Measurements from ENCODE around the gene SLC11A1. TPM values are rescaled to one million over a fixed set of nuclear protein-coding genes. Genes with fewer than 3 reads are reported as not detected.

Gene SLC11A1
- total RNA-seq, 1 experiment from 2014 or later = 0.33 TPM

DNA sequence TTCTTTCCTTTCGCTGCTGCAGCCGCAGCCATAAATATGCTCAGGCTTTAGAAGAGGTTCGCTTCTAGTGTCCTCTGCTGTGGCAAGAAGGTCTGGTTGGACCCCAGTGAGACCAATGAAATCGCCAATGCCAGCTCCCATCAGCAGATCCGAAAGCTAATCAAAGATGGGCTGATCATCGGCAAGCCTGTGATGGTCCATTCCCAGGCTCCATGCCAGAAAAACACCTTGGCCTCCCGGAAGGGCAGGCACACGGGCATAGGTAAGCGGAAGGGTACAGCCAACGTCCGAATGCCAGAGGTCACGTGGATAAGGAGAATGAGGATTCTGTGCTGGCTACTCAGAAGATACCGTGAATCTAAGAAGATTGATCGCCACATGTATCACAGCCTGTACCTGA, 28.0 kb upstream of the SLC11A1 start:
- BruUV-seq (replicated peaks) = no TSS peak

DNA sequence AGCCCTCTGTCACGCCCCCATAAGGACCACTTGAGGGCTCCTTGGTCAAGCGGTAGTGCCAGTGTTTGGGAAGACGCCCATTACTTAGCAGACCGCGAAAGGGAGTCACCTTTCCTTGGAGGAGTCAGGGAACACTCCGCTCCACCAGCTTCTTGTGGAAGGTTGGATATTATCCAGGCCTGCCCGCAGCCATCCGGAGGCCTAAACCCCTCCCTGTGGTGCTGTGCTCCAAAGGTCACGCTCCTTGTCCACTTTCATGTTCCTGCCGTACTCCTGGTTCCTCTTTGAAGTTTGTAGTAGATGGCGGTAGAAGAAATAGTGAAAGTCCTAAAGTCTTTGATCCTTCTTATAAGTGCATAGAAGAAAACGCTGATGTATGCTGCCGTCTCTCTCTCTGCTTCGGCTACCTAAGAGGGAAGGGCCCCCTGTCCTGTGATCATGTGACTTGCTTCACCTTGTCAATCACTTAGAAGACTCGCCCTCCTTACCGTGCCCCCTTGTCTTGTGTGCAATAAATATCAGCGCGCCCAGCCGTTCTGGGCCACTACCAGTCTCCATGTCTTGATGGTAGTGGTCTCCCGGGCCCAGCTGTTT, 27.1 kb upstream of the SLC11A1 start:
- Histone ChIP-seq H3F3A (ENCODE audit: low read length, unreplicated experiment) (no peaks in the 10 kb centered on the region), H3K36me3 (ENCODE audit: low read depth, low read length) (no peaks in the 10 kb centered on the region), H2AFZ (ENCODE audit: low read length) (no peak overlapping the region), H3K9me3 (ENCODE audit: low read length) (no peaks in the 10 kb centered on the region), H3K4me1 (ENCODE audit: insufficient read depth, low read length) (no peaks in the 10 kb centered on the region), H3K9me2 (replicated peaks; ENCODE audit: low read length) (no peaks in the 10 kb centered on the region), H4K20me1 (ENCODE audit: low read length) (no peaks in the 10 kb centered on the region), H3K27ac (ENCODE audit: low read length) (no peak overlapping the region), H3K27me3 (ENCODE audit: low read length) (no peaks in the 10 kb centered on the region), H3K4me3 (ENCODE audit: low read length) (no peak overlapping the region), H3K4me2 (ENCODE audit: low read length) (no peak overlapping the region), H3K9ac (ENCODE audit: low read length) (no peak overlapping the region), H3K79me2 (ENCODE audit: low read length) (no peaks in the 10 kb centered on the region)
- TF ChIP-seq, protein P1, sequence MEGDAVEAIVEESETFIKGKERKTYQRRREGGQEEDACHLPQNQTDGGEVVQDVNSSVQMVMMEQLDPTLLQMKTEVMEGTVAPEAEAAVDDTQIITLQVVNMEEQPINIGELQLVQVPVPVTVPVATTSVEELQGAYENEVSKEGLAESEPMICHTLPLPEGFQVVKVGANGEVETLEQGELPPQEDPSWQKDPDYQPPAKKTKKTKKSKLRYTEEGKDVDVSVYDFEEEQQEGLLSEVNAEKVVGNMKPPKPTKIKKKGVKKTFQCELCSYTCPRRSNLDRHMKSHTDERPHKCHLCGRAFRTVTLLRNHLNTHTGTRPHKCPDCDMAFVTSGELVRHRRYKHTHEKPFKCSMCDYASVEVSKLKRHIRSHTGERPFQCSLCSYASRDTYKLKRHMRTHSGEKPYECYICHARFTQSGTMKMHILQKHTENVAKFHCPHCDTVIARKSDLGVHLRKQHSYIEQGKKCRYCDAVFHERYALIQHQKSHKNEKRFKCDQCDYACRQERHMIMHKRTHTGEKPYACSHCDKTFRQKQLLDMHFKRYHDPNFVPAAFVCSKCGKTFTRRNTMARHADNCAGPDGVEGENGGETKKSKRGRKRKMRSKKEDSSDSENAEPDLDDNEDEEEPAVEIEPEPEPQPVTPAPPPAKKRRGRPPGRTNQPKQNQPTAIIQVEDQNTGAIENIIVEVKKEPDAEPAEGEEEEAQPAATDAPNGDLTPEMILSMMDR (conservative IDR thresholded peaks at IDR 0.05; ENCODE audit: low read depth, low read length) = no peak
- TF ChIP-seq EZH2phosphoT487 (IDR thresholded peaks at IDR 0.05; ENCODE audit: borderline replicate concordance, low read length) (no peak), EZH2 (IDR thresholded peaks at IDR 0.05; ENCODE audit: low read length, unreplicated experiment) (no peak)
- intact Hi-C loops (cut with micrococcal nuclease) = loop anchor here (10.0 kb wide), 1 partner anchor 170 kb away; no protein-coding TSS in a partner anchor
- ChIA-PET POLR2A (ENCODE audit: unreplicated experiment) (no interaction called here), CTCF (no interaction called here)
- no peak for DNase-seq
- no peak for ATAC-seq
- no TSS peak for BruUV-seq (replicated peaks)

More for the DNA sequence above, 28.0 kb upstream of the SLC11A1 start:
- TF ChIP-seq EZH2phosphoT487 (IDR thresholded peaks at IDR 0.05; ENCODE audit: borderline replicate concordance, low read length) = no peak
- TF ChIP-seq, protein P1 (conservative IDR thresholded peaks at IDR 0.05; ENCODE audit: low read depth, low read length) = no peak
- TF ChIP-seq EZH2 (IDR thresholded peaks at IDR 0.05; ENCODE audit: low read length, unreplicated experiment) = no peak
- Histone ChIP-seq H3K9me2 (replicated peaks; ENCODE audit: low read length) (no peaks in the 10 kb centered on the region), H2AFZ (ENCODE audit: low read length) (no peak overlapping the region), H3K27me3 (ENCODE audit: low read length) (no peaks in the 10 kb centered on the region), H3K9ac (ENCODE audit: low read length) (no peak overlapping the region), H3K36me3 (ENCODE audit: low read depth, low read length) (no peaks in the 10 kb centered on the region), H3K4me3 (ENCODE audit: low read length) (no peak overlapping the region), H3K9me3 (ENCODE audit: low read length) (no peaks in the 10 kb centered on the region), H3K79me2 (ENCODE audit: low read length) (no peaks in the 10 kb centered on the region), H3K4me1 (ENCODE audit: insufficient read depth, low read length) (no peaks in the 10 kb centered on the region), H3K27ac (ENCODE audit: low read length) (no peak overlapping the region), H3K4me2 (ENCODE audit: low read length) (no peak overlapping the region), H3F3A (ENCODE audit: low read length, unreplicated experiment) (no peaks in the 10 kb centered on the region), H4K20me1 (ENCODE audit: low read length) (no peaks in the 10 kb centered on the region)
- ChIA-PET CTCF (interaction anchor here (0.6 kb wide), 1 partner anchor 42 kb away, joined by 3 read pairs; no protein-coding TSS in a partner anchor), POLR2A (ENCODE audit: unreplicated experiment) (no interaction called here)
- intact Hi-C loops (cut with micrococcal nuclease) = loop anchor here (10.0 kb wide), 1 partner anchor 169 kb away; no protein-coding TSS in a partner anchor
- no peak for ATAC-seq
- no peak for DNase-seq

Data from PC-3 (cell line).